HAP-1 (cell line): ENCODE results near the gene MIB2.
A peak's percentile ranks its signal among the peaks of the same experiment; 100 is the strongest.
"Not testable (repeated sequence)": the region's sequence is repeated elsewhere in the genome, so short reads cannot be mapped to it uniquely, and the experiment has no call there.

Experiments used
- DNase-seq, 2 experiments: peaks; one replicate each; pipeline ENCODE4 v3.0.0-alpha.2; 2016 to 2020; ENCODE audit warnings: low spot score in 2 of 2
- H3K27me3 ChIP-seq: fragments of 250-450 bp; sonication (Bioruptor Pico); 2 replicates; pipeline ENCODE4 v1.5.1; 2020; ENCODE audit warnings: low read depth, mild to moderate bottlenecking, moderate library complexity
- H3K36me3 ChIP-seq: fragments of 250-450 bp; sonication (Bioruptor Pico); replicated peaks from 2 replicates; pipeline ENCODE4 v1.5.1; 2020; ENCODE audit warnings: mild to moderate bottlenecking
- H3K4me1 ChIP-seq: fragments of 250-450 bp; sonication (Bioruptor Pico); 2 replicates; pipeline ENCODE4 v1.5.1; 2020; ENCODE audit warnings: mild to moderate bottlenecking
- H3K4me3 ChIP-seq: fragments of 250-450 bp; sonication (Bioruptor Pico); 2 replicates; pipeline ENCODE4 v1.5.1; 2020; ENCODE audit warnings: mild to moderate bottlenecking, moderate library complexity
- H3K9me3 ChIP-seq: fragments of 250-450 bp; sonication (Bioruptor Pico); 2 replicates; pipeline ENCODE4 v1.5.1; 2020; ENCODE audit warnings: mild to moderate bottlenecking, moderate library complexity
- in situ Hi-C: fragments of 300-500 bp; cut with MboI; formaldehyde crosslinking; loops from 3 replicates; pipeline ENCODE4 v1.14.3; 2020; ENCODE audit warnings: low sequenced_read_pairs, inconsistent platforms, mixed read lengths

MIB2 gene

GRCh38 chr1:1648265-1648664, 33.0 kb downstream of the MIB2 start:
- H3K4me1 ChIP-seq, in situ Hi-C loops, H3K4me3 ChIP-seq, H3K27me3 ChIP-seq, H3K9me3 ChIP-seq, DNase-seq: not testable (repeated sequence)
- H3K36me3 ChIP-seq = peaks cover 26% of the 10 kb centered on the region

DNA sequence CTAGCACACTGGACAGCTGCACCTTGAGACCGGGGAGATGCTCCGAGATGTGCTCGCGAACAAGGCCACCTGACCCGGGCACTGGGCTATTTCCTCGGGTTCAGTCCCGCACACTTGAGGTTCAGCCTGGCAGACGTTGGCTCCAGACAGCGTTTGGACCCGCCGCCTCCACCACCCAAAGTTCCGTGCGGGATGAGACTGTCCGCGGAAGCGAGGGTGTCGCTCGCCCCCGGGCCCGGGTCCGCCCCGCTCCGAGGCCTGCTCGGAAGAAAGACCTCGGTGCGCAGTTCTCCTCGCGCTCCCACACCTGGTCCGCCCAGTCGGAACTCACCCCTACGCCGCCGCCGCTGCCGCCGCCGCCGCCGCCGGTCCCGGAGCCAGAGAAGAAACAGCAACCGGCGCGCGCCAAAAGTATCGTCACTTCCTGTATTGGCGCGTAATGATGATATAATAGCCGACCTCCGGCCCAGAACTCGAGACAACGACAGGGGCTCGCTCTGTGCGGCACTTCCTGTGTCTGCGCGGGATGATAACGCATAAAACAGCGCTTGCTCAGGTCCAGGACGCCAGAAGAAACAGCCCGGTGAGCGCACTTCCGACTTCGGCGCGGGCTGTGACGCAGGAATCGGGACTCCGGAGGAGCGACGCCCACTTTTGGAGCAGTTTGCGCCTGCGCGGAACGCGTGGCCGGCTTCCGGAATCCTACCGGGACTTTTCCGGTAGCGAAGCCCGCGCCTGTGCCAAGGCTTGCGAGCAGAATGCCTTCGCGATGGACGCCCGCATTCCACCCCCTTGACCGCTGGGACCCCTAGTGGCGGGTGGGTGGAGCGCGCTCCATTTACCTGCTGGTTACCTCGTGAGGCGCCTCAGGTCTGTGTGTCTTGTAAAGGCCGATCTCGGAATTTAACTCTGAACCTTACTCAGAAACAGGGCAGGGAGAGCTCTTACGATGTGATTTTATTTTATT, 43.6 kb downstream of the MIB2 start, which contains the start of gene CDK11B:
Gene CDK11B, minus strand, starts transcription at position 422 of the 967 bp plus-strand sequence. CDS start 1,519 bp downstream, outside the sequence.
- H3K4me1 ChIP-seq, in situ Hi-C loops, H3K9me3 ChIP-seq, H3K27me3 ChIP-seq: not testable (repeated sequence)
- Histone ChIP-seq H3K36me3 (peaks cover 28% of the 10 kb centered on the region), H3K4me3 (peak within 1 kb of the TSS; percentile 65)
- peak; percentile 69 to 93 for DNase-seq

DNA sequence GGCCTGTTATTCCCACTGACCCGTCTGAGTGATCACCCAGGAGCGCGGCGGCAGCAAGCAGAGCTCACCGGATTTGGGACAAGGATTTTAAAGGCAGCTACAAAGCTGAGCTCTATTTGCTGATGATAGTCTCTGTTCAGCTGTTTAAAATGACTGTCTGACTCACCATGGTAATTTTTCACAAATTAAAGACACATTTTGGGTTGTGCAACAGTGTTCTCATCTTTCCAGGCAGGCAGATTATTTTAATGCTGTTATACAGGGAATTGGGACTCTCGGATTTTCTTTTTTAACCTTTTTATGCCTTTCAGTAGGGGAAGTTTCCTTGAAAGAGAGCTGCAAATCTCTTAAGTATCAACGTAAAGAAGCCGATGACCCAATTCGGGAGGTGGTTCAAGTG, 47.1 kb downstream of the MIB2 start:
- H3K27me3 ChIP-seq, in situ Hi-C loops, DNase-seq, H3K9me3 ChIP-seq, H3K4me3 ChIP-seq, H3K4me1 ChIP-seq: not testable (repeated sequence)
- peaks cover 14% of the 10 kb centered on the region for H3K36me3 ChIP-seq

GRCh38 chr1:1662830-1663560, 47.7 kb downstream of the MIB2 start:
- H3K4me1 ChIP-seq, H3K9me3 ChIP-seq, DNase-seq, H3K4me3 ChIP-seq, H3K27me3 ChIP-seq, in situ Hi-C loops: not testable (repeated sequence)
- H3K36me3 ChIP-seq = peaks cover 14% of the 10 kb centered on the region

DNA sequence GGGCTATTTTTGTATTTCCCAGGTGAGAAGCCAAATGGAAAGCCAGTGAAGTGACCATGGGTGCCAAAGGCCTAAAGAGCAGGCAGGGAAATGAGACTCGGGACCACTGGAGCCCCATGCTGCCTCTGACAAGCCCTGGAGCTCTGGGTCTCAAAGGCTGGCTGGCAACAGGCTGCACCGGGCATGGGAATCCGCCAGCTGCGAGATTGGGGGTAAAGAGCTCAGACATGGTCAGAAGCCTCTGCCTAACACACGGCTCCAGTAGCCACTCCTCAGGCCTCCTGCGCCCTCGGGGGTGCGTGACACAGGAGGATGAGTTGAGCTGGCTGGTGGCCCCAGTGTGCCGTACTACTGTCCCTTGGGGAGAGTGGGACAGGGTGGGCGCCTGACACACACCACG, 49.0 kb downstream of the MIB2 start:
- H3K27me3 ChIP-seq, H3K4me1 ChIP-seq, in situ Hi-C loops, H3K9me3 ChIP-seq, DNase-seq, H3K4me3 ChIP-seq: not testable (repeated sequence)
- peaks cover 14% of the 10 kb centered on the region for H3K36me3 ChIP-seq

- H3K4me3 ChIP-seq = no peak overlapping the region
- H3K36me3 ChIP-seq = peaks cover 14% of the 10 kb centered on the region
- H3K4me1 ChIP-seq = no peaks in the 10 kb centered on the region
- no peaks in the 10 kb centered on the region for H3K9me3 ChIP-seq
- in situ Hi-C loops = no loop called here
- H3K27me3 ChIP-seq = no peaks in the 10 kb centered on the region
- no peak for DNase-seq
Measured at GRCh38 chr1:1664941-1665814, 49.9 kb downstream of the MIB2 start.

DNA sequence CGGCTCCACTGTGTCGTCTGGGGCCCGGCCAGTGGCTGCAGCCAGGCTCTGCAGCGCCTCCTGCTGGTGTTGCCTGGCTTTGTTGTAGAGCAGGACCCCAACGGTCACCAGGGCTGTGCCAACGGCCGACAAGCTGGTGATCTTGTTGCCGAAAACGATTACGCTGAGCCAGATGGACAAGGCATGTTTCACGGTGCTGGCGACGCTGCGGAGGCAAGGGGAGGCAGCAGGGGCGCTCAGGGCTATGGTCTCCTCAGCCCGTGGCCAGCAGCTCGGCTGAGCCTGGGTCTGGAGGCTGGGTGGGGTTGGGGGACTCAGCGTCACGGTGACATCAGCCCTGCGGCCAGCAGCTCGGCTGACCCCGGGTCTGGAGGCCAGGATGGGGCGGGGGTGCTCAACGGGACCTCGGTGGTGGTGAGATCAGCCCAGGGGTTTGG, 50.5 kb downstream of the MIB2 start:
- H3K4me1 ChIP-seq = no peaks in the 10 kb centered on the region
- H3K9me3 ChIP-seq = no peaks in the 10 kb centered on the region
- H3K36me3 ChIP-seq = peaks cover 14% of the 10 kb centered on the region
- no peak overlapping the region for H3K4me3 ChIP-seq
- peak in 1 of 2 experiments; percentile 64 for DNase-seq
- no peaks in the 10 kb centered on the region for H3K27me3 ChIP-seq
- in situ Hi-C loops = no loop called here

GRCh38 chr1:1666526-1666925, 51.2 kb downstream of the MIB2 start:
- DNase-seq = no peak
- Histone ChIP-seq H3K9me3 (no peaks in the 10 kb centered on the region), H3K27me3 (no peaks in the 10 kb centered on the region), H3K4me1 (no peaks in the 10 kb centered on the region), H3K4me3 (no peak overlapping the region), H3K36me3 (peaks cover 18% of the 10 kb centered on the region)
- in situ Hi-C loops = no loop called here

DNA sequence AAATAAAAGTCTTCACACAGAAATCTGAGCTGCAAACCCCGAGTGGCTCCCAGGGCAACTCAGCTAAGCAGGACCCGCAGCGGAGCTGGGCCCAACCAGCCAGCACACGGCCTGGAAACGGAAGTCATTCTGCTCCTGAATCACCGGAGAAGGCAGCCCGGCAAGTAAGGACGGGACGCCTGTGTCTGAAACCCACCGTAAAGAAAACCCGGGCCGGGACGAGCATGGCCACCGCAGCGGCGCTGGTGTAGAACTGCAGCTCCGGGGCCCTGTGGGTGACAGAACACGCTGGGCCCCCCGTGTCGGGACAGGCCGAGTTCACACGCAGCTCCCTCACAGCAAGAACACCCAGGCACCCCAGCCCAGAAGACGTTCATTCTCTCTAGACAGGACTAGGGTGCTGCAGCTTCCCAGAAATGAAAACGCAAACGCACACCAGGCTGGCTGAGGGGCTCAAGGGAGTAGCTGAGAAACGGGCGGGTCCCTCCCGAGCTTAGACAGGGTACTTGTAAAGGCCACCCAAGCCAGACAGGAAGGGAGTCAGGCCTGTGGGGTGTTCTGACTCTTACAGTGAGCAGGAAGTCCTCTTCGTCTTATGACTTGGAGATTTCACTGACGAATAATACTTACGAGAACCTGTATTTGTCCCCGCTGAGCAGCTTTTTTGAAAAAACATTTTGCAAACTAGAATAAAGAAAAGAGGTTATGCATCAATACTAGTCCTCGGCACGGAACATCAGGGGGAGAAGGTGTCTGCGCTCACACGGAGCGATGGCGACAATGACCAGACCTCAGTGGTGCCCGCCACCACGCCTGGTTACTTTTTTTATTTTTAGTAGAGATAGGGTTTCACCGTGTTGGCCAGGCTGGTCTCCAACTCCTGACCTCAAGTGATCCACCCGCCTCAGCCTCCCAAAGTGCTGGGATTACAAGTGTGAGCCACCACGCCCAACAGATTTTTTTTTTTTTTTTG, 54.5 kb downstream of the MIB2 start:
- in situ Hi-C loops = no loop called here
- Histone ChIP-seq H3K27me3 (no peaks in the 10 kb centered on the region), H3K4me3 (no peak overlapping the region), H3K4me1 (no peaks in the 10 kb centered on the region), H3K9me3 (no peaks in the 10 kb centered on the region), H3K36me3 (peaks cover 20% of the 10 kb centered on the region)
- no peak for DNase-seq

DNA sequence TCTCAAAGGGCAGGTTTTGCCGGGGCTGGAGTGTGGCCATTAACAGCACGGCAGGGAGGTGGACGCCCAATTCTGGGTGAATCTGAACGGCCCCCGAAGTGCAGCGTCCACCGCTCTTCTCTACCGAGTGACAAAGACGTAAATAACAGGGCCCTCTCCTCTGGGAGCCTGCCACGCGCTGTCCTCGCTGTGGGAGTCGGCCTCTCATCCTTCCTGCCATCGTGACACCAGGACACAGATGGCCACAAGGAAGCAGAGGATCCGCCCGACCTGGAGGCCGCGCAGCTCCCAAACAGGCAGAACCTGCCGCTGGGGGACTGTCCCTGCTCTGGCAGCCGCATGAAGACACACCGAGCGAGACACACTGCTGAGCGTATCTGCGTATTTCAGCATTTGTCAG, 55.6 kb downstream of the MIB2 start:
- Histone ChIP-seq H3K4me1 (no peaks in the 10 kb centered on the region), H3K9me3 (no peaks in the 10 kb centered on the region), H3K4me3 (no peak overlapping the region), H3K36me3 (peaks cover 11% of the 10 kb centered on the region), H3K27me3 (no peaks in the 10 kb centered on the region)
- in situ Hi-C loops = no loop called here
- no peak for DNase-seq

- Histone ChIP-seq H3K4me1 (no peaks in the 10 kb centered on the region), H3K36me3 (peaks cover 6% of the 10 kb centered on the region; the same call in 1 of the 2 replicates), H3K9me3 (no peaks in the 10 kb centered on the region), H3K27me3 (no peaks in the 10 kb centered on the region), H3K4me3 (no peak overlapping the region)
- no peak for DNase-seq
- in situ Hi-C loops = no loop called here
Measured at GRCh38 chr1:1671365-1672119, 56.2 kb downstream of the MIB2 start.
